Measurements from ENCODE around the gene CNTN4. TPM values are rescaled to one million over a fixed set of nuclear protein-coding genes. Genes with fewer than 3 reads are reported as not detected.
"Not testable (repeated sequence)": the region's sequence is repeated elsewhere in the genome, so short reads cannot be mapped to it uniquely, and the experiment has no call there.

The CNTN4 gene
- 22.1 TPM for total RNA-seq

GRCh38 chr3:2098398-2099027 is at the start of gene CNTN4:
CNTN4 (plus strand) TSS chr3:2098866.
- intact Hi-C loops (cut with DNase I): no loop called here
- Histone ChIP-seq H3K27ac (peak within 1 kb of the TSS; percentile 76), H3K36me3 (no peaks in the 10 kb centered on the region), H3K9me3 (no peaks in the 10 kb centered on the region), H3K27me3 (no peaks in the 10 kb centered on the region), H3K4me1 (no peaks in the 10 kb centered on the region), H3K4me3 (peak within 1 kb of the TSS; percentile 48 to 70)
- TF ChIP-seq POLR2AphosphoS5 (IDR thresholded peaks at IDR 0.05; ENCODE audit: insufficient read depth in 1 of 2, low read depth in 1 of 2) (no peak), CTCF (IDR thresholded peaks at IDR 0.05) (peak in 1 of 3 experiments; percentile 8)
- DNase-seq (ENCODE audit: extremely low spot score in 2 of 2): no peak

GRCh38 chr3:2061360-2061759 is 37.3 kb upstream of the CNTN4 start:
- Histone ChIP-seq H3K4me1 (no peaks in the 10 kb centered on the region), H3K9me3 (no peaks in the 10 kb centered on the region), H3K27ac (no peak overlapping the region), H3K4me3 (no peak overlapping the region), H3K36me3 (no peaks in the 10 kb centered on the region), H3K27me3 (no peaks in the 10 kb centered on the region)
- no peak for TF ChIP-seq POLR2A (IDR thresholded peaks at IDR 0.05)
- intact Hi-C loops (cut with DNase I): no loop called here
- no peak for DNase-seq (ENCODE audit: extremely low spot score in 2 of 2)

GRCh38 chr3:2071531-2071930 is 27.1 kb upstream of the CNTN4 start:
- Histone ChIP-seq H3K27me3 (no peaks in the 10 kb centered on the region), H3K36me3 (no peaks in the 10 kb centered on the region), H3K9me3 (no peaks in the 10 kb centered on the region), H3K4me3 (no peak overlapping the region), H3K4me1 (no peaks in the 10 kb centered on the region), H3K27ac (no peak overlapping the region)
- intact Hi-C loops (cut with DNase I): no loop called here
- TF ChIP-seq POLR2A (IDR thresholded peaks at IDR 0.05) (no peak), CTCF (IDR thresholded peaks at IDR 0.05) (no peak), POLR2AphosphoS5 (IDR thresholded peaks at IDR 0.05; ENCODE audit: insufficient read depth in 1 of 2, low read depth in 1 of 2) (no peak)
- DNase-seq (ENCODE audit: extremely low spot score in 2 of 2): no peak

GRCh38 chr3:2078821-2079220 is 19.8 kb upstream of the CNTN4 start:
- H3K4me3 ChIP-seq: no peak overlapping the region
- H3K4me1 ChIP-seq: no peaks in the 10 kb centered on the region
- H3K27ac ChIP-seq: no peak overlapping the region
- intact Hi-C loops (cut with DNase I): no loop called here
- H3K9me3 ChIP-seq: no peaks in the 10 kb centered on the region
- no peaks in the 10 kb centered on the region for H3K27me3 ChIP-seq
- TF ChIP-seq CTCF (IDR thresholded peaks at IDR 0.05) (no peak), POLR2AphosphoS5 (IDR thresholded peaks at IDR 0.05; ENCODE audit: insufficient read depth in 1 of 2, low read depth in 1 of 2) (no peak), POLR2A (IDR thresholded peaks at IDR 0.05) (no peak)
- DNase-seq (ENCODE audit: extremely low spot score in 2 of 2): no peak
- H3K36me3 ChIP-seq: no peaks in the 10 kb centered on the region

GRCh38 chr3:2082871-2083480 is 15.7 kb upstream of the CNTN4 start:
- Histone ChIP-seq H3K27ac (no peak overlapping the region), H3K4me1 (no peaks in the 10 kb centered on the region), H3K4me3 (no peak overlapping the region), H3K9me3 (no peaks in the 10 kb centered on the region), H3K27me3 (no peaks in the 10 kb centered on the region), H3K36me3 (no peaks in the 10 kb centered on the region)
- DNase-seq (ENCODE audit: extremely low spot score in 2 of 2): no peak
- intact Hi-C loops (cut with DNase I): no loop called here
- no peak for TF ChIP-seq POLR2AphosphoS5 (IDR thresholded peaks at IDR 0.05; ENCODE audit: insufficient read depth in 1 of 2, low read depth in 1 of 2)
- TF ChIP-seq POLR2A (IDR thresholded peaks at IDR 0.05): no peak
- no peak for TF ChIP-seq CTCF (IDR thresholded peaks at IDR 0.05)

GRCh38 chr3:2083558-2083957 is 15.1 kb upstream of the CNTN4 start:
- intact Hi-C loops (cut with DNase I); DNase-seq (ENCODE audit: extremely low spot score in 2 of 2); H3K4me1 ChIP-seq; H3K27ac ChIP-seq; H3K36me3 ChIP-seq; H3K4me3 ChIP-seq; H3K9me3 ChIP-seq; H3K27me3 ChIP-seq: not testable (repeated sequence)

All from vagina (tissue), 2 donors.